ENCODE results near the gene CCDC9.
"Not testable (repeated sequence)": the region's sequence is repeated elsewhere in the genome, so short reads cannot be mapped to it uniquely, and the experiment has no call there.

The CCDC9 gene

GRCh38 chr19:47243364-47243775 lies 13.0 kb upstream of the CCDC9 start:
- no peak for TF ChIP-seq CTCF (IDR thresholded peaks at IDR 0.05; ENCODE audit: insufficient read depth, low read depth, low read length, missing control alignments)
- no peak for DNase-seq (ENCODE audit: low read depth)
- H3K4me3 ChIP-seq (ENCODE audit: low read depth, low read length): peak overlapping the region; percentile 61

GRCh38 chr19:47243776-47244547 lies 12.4 kb upstream of the CCDC9 start:
- DNase-seq (ENCODE audit: low read depth): peak; percentile 97
- peak; percentile 94 for TF ChIP-seq CTCF (IDR thresholded peaks at IDR 0.05; ENCODE audit: insufficient read depth, low read depth, low read length, missing control alignments)

GRCh38 chr19:47247308-47247990 lies 8.9 kb upstream of the CCDC9 start:
- TF ChIP-seq CTCF (IDR thresholded peaks at IDR 0.05; ENCODE audit: insufficient read depth, low read depth, low read length, missing control alignments): peak; percentile 88
- peak; percentile 83 for DNase-seq (ENCODE audit: low read depth)
- no peak overlapping the region for H3K4me3 ChIP-seq (ENCODE audit: low read depth, low read length)

More at GRCh38 chr19:47243776-47244547, 12.4 kb upstream of the CCDC9 start:
- peak overlapping the region; percentile 61 for H3K4me3 ChIP-seq (ENCODE audit: low read depth, low read length)

GRCh38 chr19:47253016-47253415 lies 3.3 kb upstream of the CCDC9 start:
- not testable (repeated sequence) for H3K4me3 ChIP-seq (ENCODE audit: low read depth, low read length); DNase-seq (ENCODE audit: low read depth)

GRCh38 chr19:47253467-47253881 lies 2.9 kb upstream of the CCDC9 start:
- no peak for TF ChIP-seq CTCF (IDR thresholded peaks at IDR 0.05; ENCODE audit: insufficient read depth, low read depth, low read length, missing control alignments)
- no peak for DNase-seq (ENCODE audit: low read depth)
- no peak overlapping the region for H3K4me3 ChIP-seq (ENCODE audit: low read depth, low read length)

- TF ChIP-seq CTCF (IDR thresholded peaks at IDR 0.05; ENCODE audit: insufficient read depth, low read depth, low read length, missing control alignments): no peak
- H3K4me3 ChIP-seq (ENCODE audit: low read depth, low read length): no peak overlapping the region
- no peak for DNase-seq (ENCODE audit: low read depth)
These were observed 2.4 kb upstream of the CCDC9 start for GRCh38 chr19:47253970-47254369.

GRCh38 chr19:47256693-47257410 lies 527 bp downstream of the CCDC9 start:
- peak; percentile 99 for DNase-seq (ENCODE audit: low read depth)
- no peak for TF ChIP-seq CTCF (IDR thresholded peaks at IDR 0.05; ENCODE audit: insufficient read depth, low read depth, low read length, missing control alignments)
- peak overlapping the region; percentile 83 for H3K4me3 ChIP-seq (ENCODE audit: low read depth, low read length)
